GM23338 (cell line): Measurements from ENCODE around the gene MYO6. TPM values are rescaled to one million over a fixed set of nuclear protein-coding genes. Genes with fewer than 3 reads are reported as not detected.

Experiments used
- ATAC-seq: fragments of 200-7000 bp; cut with Tn5 transposase; 3 replicates; pipeline ENCODE4 v1.9.1; 2020
- DNase-seq: peaks from one replicate; pipeline ENCODE4 v3.0.0-alpha.2; 2015; ENCODE audit warnings: low spot score
- H2AFZ ChIP-seq: fragments of 200-600 bp; sonication (generic); 2 replicates; pipeline ENCODE4 v1.8.0; 2016; ENCODE audit warnings: antibody characterized with exemption, mild to moderate bottlenecking, moderate library complexity
- H3F3A ChIP-seq: fragments of 200-600 bp; sonication (generic); replicated peaks from 2 replicates; pipeline ENCODE4 v1.8.0; 2017; ENCODE audit warnings: antibody characterized with exemption, mixed run types, low read depth
- H3K27ac ChIP-seq: fragments of 200-600 bp; sonication (generic); 2 replicates; pipeline ENCODE4 v1.6.1; 2016; ENCODE audit warnings: low read depth
- H3K27me3 ChIP-seq: fragments of 200-600 bp; sonication (generic); 2 replicates; pipeline ENCODE4 v1.8.0; 2016; ENCODE audit warnings: mild to moderate bottlenecking, mixed run types, moderate library complexity; ENCODE audit not compliant: insufficient read depth
- H3K36me3 ChIP-seq: fragments of 200-600 bp; sonication (generic); 2 replicates; pipeline ENCODE4 v1.8.0; 2016; ENCODE audit warnings: mild to moderate bottlenecking; ENCODE audit not compliant: insufficient read depth
- H3K4me1 ChIP-seq: fragments of 200-600 bp; sonication (generic); 2 replicates; pipeline ENCODE4 v1.8.0; 2016; ENCODE audit warnings: mild to moderate bottlenecking, moderate library complexity; ENCODE audit not compliant: insufficient read depth
- H3K4me2 ChIP-seq: fragments of 200-600 bp; sonication (generic); 2 replicates; pipeline ENCODE4 v1.7.1; 2017; ENCODE audit warnings: mixed run types
- H3K4me3 ChIP-seq: fragments of 200-600 bp; sonication (generic); 2 replicates; pipeline ENCODE4 v1.6.1; 2016; ENCODE audit warnings: mixed run types
- H3K79me2 ChIP-seq: fragments of 200-600 bp; sonication (generic); replicated peaks from 2 replicates; pipeline ENCODE4 v1.8.0; 2017; ENCODE audit warnings: mild to moderate bottlenecking; ENCODE audit not compliant: insufficient read depth
- H3K9me2 ChIP-seq: fragments of 200-600 bp; sonication (generic); 2 replicates; pipeline ENCODE4 v1.8.0; 2017; ENCODE audit not compliant: insufficient read depth
- H4K20me1 ChIP-seq: fragments of 200-600 bp; sonication (generic); replicated peaks from 2 replicates; pipeline ENCODE4 v1.8.0; 2017; ENCODE audit warnings: mild to moderate bottlenecking; ENCODE audit not compliant: insufficient read depth
- H3K27ac Mint-ChIP-seq: 2 replicates; pipeline ENCODE4 v1.8.0; 2020; ENCODE audit warnings: inconsistent platforms, mild to moderate bottlenecking, moderate library complexity, mixed read lengths
- H3K27me3 Mint-ChIP-seq: 3 replicates; pipeline ENCODE4 v1.8.0; 2022; ENCODE audit warnings: low read depth, mild to moderate bottlenecking, moderate library complexity, mixed read lengths, inconsistent platforms; ENCODE audit not compliant: insufficient read depth, poor library complexity
- H3K36me3 Mint-ChIP-seq: 3 replicates; pipeline ENCODE4 v1.8.0; 2021; ENCODE audit warnings: low read depth, mild to moderate bottlenecking, inconsistent platforms, moderate library complexity, mixed read lengths
- H3K4me1 Mint-ChIP-seq: 3 replicates; pipeline ENCODE4 v1.8.0; 2020; ENCODE audit warnings: mild to moderate bottlenecking, inconsistent platforms, mixed read lengths
- H3K4me3 Mint-ChIP-seq: 3 replicates; pipeline ENCODE4 v1.8.0; 2021; ENCODE audit warnings: moderate library complexity, mild to moderate bottlenecking, inconsistent platforms, mixed read lengths
- H3K9me3 Mint-ChIP-seq: 3 replicates; pipeline ENCODE4 v1.8.0; 2020; ENCODE audit warnings: moderate library complexity, mild to moderate bottlenecking, inconsistent platforms, mixed read lengths
- CREB1 ChIP-seq: fragments of 250-450 bp; sonication (Bioruptor Pico); IDR thresholded peaks from 2 replicates; pipeline ENCODE4 v1.5.0; 2020; ENCODE audit warnings: low read depth, mild to moderate bottlenecking, moderate library complexity
- CTCF ChIP-seq, 2 experiments: fragments of 200-600 bp in 1 of 2; sonication (generic) in 1 of 2; conservative IDR thresholded peaks; 2 replicates each; pipeline versions ENCODE4 v1.5.1 to v1.6.1; 2016 to 2017; ENCODE audit warnings: antibody characterized with exemption in 2 of 2, low read depth in 2 of 2, mild to moderate bottlenecking in 2 of 2, moderate library complexity in 1 of 2
- ETS1 ChIP-seq: IDR thresholded peaks from 2 replicates; pipeline ENCODE4 v1.6.1; 2016; ENCODE audit warnings: antibody characterized with exemption
- EZH2 ChIP-seq: fragments of 200-600 bp; sonication (generic); IDR thresholded peaks from one replicate; pipeline ENCODE4 v1.8.0; 2017; ENCODE audit warnings: antibody characterized with exemption, mild to moderate bottlenecking, low read depth; ENCODE audit not compliant: unreplicated experiment
- NANOG ChIP-seq: IDR thresholded peaks from 2 replicates; pipeline ENCODE4 v1.6.1; 2016; ENCODE audit warnings: antibody characterized with exemption, borderline replicate concordance
- POLR2AphosphoS5 ChIP-seq: IDR thresholded peaks from 2 replicates; pipeline ENCODE4 v1.6.1; 2016; ENCODE audit warnings: antibody characterized with exemption, low read depth
- REST ChIP-seq: IDR thresholded peaks from one replicate; pipeline ENCODE4 v1.6.1; 2018; ENCODE audit warnings: antibody characterized with exemption; ENCODE audit not compliant: unreplicated experiment
- STAT1 ChIP-seq: IDR thresholded peaks from one replicate; pipeline ENCODE4 v1.6.1; 2016; ENCODE audit warnings: antibody characterized with exemption; ENCODE audit not compliant: unreplicated experiment
- ZNF114 ChIP-seq: fragments of 250-450 bp; sonication (Bioruptor Pico); IDR thresholded peaks from 2 replicates; pipeline ENCODE4 v1.5.0; 2020; ENCODE audit warnings: mild to moderate bottlenecking, moderate library complexity
- ZNF331 ChIP-seq: fragments of 250-450 bp; sonication (Bioruptor Pico); IDR thresholded peaks from 2 replicates; pipeline ENCODE4 v1.5.0; 2020; ENCODE audit warnings: low read depth, mild to moderate bottlenecking, moderate library complexity
- ZNF462 ChIP-seq: fragments of 250-450 bp; sonication (Bioruptor Pico); IDR thresholded peaks from 2 replicates; pipeline ENCODE4 v1.5.0; 2020; ENCODE audit warnings: mild to moderate bottlenecking, moderate library complexity
- polyA plus RNA-seq: library from polyadenylated mRNA; unstranded; fragments of >200 nt; fragmentation: Nextera tagmentation; extraction: Ambion mirVana; gene quantifications from 2 replicates; pipeline ENCODE4 v1.2.1, GENCODE V29; 2016
- total RNA-seq: library from RNA; depleted of rRNA; stranded (reverse); fragments of >200 nt; shearing (Covaris generic); gene quantifications from 2 replicates; pipeline ENCODE4 v1.2.3, GENCODE V29; 2014

The MYO6 gene
- total and polyA plus RNA-seq, 2 experiments from 2014 or later = 21.8 to 33.0 TPM

- no peak for TF ChIP-seq ETS1
- no peak for TF ChIP-seq ZNF331 (CRISPR knock-in tag)
- no peak for TF ChIP-seq POLR2AphosphoS5
- TF ChIP-seq CTCF (conservative IDR thresholded peaks at IDR 0.05; ENCODE audit: low read depth in 2 of 2) = no peak
- TF ChIP-seq CREB1 (CRISPR knock-in tag) = no peak
Observed at GRCh38 chr6:75863001-75863400, 114.0 kb downstream of the MYO6 start (continued).

GRCh38 chr6:75863784-75864183, 114.7 kb downstream of the MYO6 start:
- Histone ChIP-seq H3K27me3 (no peaks in the 10 kb centered on the region), H3K27ac (no peak overlapping the region), H3K79me2 (no peaks in the 10 kb centered on the region), H3K4me2 (no peak overlapping the region), H2AFZ (no peak overlapping the region), H3K4me1 (no peaks in the 10 kb centered on the region), H3K4me3 (no peak overlapping the region), H4K20me1 (0 out of 2 replicates have a peak, but pooled peaks cover 2% of the 10 kb centered on the region), H3K9me2 (no peaks in the 10 kb centered on the region), H3K36me3 (peaks cover 5% of the 10 kb centered on the region; the same call in 1 of the 2 replicates), H3F3A (no peaks in the 10 kb centered on the region)
- Mint-ChIP-seq H3K4me3 (no peak overlapping the region), H3K27me3 (no peaks in the 10 kb centered on the region), H3K27ac (no peak overlapping the region), H3K36me3 (no peaks in the 10 kb centered on the region), H3K4me1 (no peaks in the 10 kb centered on the region), H3K9me3 (no peaks in the 10 kb centered on the region)
- ATAC-seq (no peak), DNase-seq (no peak)
- TF ChIP-seq ZNF462 = no peak
- no peak for TF ChIP-seq EZH2
- no peak for TF ChIP-seq ZNF114 (CRISPR knock-in tag)
- TF ChIP-seq REST = no peak
- TF ChIP-seq CTCF (conservative IDR thresholded peaks at IDR 0.05; ENCODE audit: low read depth in 2 of 2) = no peak
- no peak for TF ChIP-seq NANOG
- TF ChIP-seq STAT1 = no peak
